Measurements from ENCODE around the gene SLC26A11.
"Not testable (repeated sequence)": the region's sequence is repeated elsewhere in the genome, so short reads cannot be mapped to it uniquely, and the experiment has no call there.

Gene SLC26A11

GRCh38 chr17:80263253-80264204 is 43.3 kb downstream of the SLC26A11 start:
- peak; percentile 70 for DNase-seq

GRCh38 chr17:80264205-80265075 is 44.2 kb downstream of the SLC26A11 start:
- DNase-seq = no peak

GRCh38 chr17:80265205-80266068 is 45.2 kb downstream of the SLC26A11 start:
- no peak for DNase-seq

- no peak for DNase-seq
Measured at GRCh38 chr17:80267391-80267790, 47.2 kb downstream of the SLC26A11 start.

GRCh38 chr17:80268427-80268826 is 48.2 kb downstream of the SLC26A11 start:
- DNase-seq = no peak

- no peak for DNase-seq
Measured at GRCh38 chr17:80269405-80269807, 49.2 kb downstream of the SLC26A11 start.

- no peak for DNase-seq
Measured at GRCh38 chr17:80270104-80270503, 49.9 kb downstream of the SLC26A11 start.

- no peak for DNase-seq
Measured at GRCh38 chr17:80270836-80271235, 50.6 kb downstream of the SLC26A11 start.

- DNase-seq = no peak
Measured at GRCh38 chr17:80272366-80272765, 52.1 kb downstream of the SLC26A11 start.

GRCh38 chr17:80274331-80274730 is 54.1 kb downstream of the SLC26A11 start:
- DNase-seq = no peak

GRCh38 chr17:80274871-80275449 is 54.7 kb downstream of the SLC26A11 start:
- no peak for DNase-seq

GRCh38 chr17:80275857-80276256 is 55.6 kb downstream of the SLC26A11 start:
- not testable (repeated sequence) for DNase-seq

GRCh38 chr17:80277751-80278671 is 57.8 kb downstream of the SLC26A11 start:
- no peak for DNase-seq

- DNase-seq = no peak
Measured at GRCh38 chr17:80279895-80280294, 59.7 kb downstream of the SLC26A11 start.

GRCh38 chr17:80281516-80281915 is 61.3 kb downstream of the SLC26A11 start:
- DNase-seq = no peak

GRCh38 chr17:80283116-80283852 is 63.1 kb downstream of the SLC26A11 start:
- DNase-seq = no peak

GRCh38 chr17:80284631-80285030 is 64.4 kb downstream of the SLC26A11 start:
- no peak for DNase-seq

- no peak for DNase-seq
Measured at GRCh38 chr17:80285237-80285920, 65.2 kb downstream of the SLC26A11 start.

GRCh38 chr17:80286638-80286960 is 66.4 kb downstream of the SLC26A11 start:
- no peak for DNase-seq

- DNase-seq = no peak
Measured at GRCh38 chr17:80287038-80287437, 66.8 kb downstream of the SLC26A11 start.
